NCI-H2196 (cell line): ENCODE data around the gene PMEPA1.

Experiments used
- DNase-seq: peaks from one replicate; lab custom pipeline; 2025; ENCODE audit not compliant: unreplicated experiment; lab: John Stamatoyannopoulos, UW

Gene PMEPA1

GRCh38 chr20:57709823-57710799 is at the start of gene PMEPA1:
TSS of gene PMEPA1 (minus strand) at chr20:57710015. CDS start at chr20:57709582, 433 bp downstream.
- peak; percentile 95 for DNase-seq

GRCh38 chr20:57757767-57758166 is 48.0 kb upstream of the PMEPA1 start:
- DNase-seq = no peak

DNA sequence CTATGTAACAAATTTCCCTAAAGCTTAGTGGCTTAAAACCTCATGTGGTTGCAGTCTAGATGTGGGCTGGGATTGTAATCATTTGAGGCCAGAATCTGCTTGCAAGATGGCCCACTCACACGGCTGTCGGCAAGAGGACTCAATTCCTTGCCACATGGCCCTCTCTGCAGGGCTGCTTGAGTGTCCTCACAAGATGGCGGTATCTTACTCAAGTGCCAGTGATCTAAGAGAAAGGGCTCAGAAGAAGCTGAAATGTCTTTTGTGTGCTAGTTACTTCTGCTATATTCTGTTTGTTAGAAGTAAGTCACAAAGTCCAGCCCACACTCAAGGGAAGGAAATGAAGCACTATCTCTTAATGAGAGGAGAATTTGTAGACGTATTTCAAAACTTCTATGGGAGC is 47.1 kb upstream of the PMEPA1 start:
- no peak for DNase-seq

GRCh38 chr20:57756213-57756612 is 46.4 kb upstream of the PMEPA1 start:
- DNase-seq = no peak

DNA sequence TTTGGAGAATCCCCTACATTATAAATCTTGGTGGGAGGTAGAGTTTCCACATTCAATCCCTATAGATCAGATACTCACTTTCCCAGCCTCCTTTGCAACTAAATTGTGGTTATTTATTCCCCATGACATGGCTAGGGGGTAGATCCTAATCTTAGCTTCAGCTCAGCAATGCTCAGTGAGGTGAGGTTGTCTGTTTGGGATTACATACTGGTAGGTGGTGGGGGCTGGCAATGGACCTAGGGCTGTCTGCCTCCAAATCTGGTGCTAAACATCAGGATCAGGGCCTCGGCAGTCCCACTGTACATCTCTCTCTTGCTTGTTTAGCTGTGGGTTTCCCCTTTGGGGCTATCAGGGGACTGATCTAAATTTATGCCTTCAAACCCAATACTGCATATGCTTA is 45.8 kb upstream of the PMEPA1 start:
- no peak for DNase-seq

DNA sequence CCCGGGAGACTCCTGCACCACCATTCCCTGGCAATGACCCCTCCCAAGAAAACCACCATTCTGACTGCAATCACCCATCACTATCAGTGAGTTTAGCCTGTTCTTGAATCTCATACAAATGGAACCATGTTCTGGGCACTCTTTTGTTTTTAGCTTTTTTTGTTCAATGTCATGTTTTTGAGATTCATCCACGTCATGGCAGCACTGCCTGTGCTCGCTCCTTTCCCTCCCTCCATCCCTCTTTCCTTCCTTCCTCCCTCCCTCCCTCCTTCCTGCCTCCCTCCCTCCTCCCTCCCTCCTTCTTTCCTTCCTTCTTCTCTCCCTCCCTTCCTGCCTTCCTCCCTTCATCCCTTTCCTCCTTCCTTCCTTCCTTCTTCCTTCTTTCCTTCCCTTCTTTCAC is 44.4 kb upstream of the PMEPA1 start:
- DNase-seq = no peak

- no peak for DNase-seq
Observed at GRCh38 chr20:57753332-57754164, 43.7 kb upstream of the PMEPA1 start.

- DNase-seq = no peak
Observed at GRCh38 chr20:57751411-57751810, 41.6 kb upstream of the PMEPA1 start.

DNA sequence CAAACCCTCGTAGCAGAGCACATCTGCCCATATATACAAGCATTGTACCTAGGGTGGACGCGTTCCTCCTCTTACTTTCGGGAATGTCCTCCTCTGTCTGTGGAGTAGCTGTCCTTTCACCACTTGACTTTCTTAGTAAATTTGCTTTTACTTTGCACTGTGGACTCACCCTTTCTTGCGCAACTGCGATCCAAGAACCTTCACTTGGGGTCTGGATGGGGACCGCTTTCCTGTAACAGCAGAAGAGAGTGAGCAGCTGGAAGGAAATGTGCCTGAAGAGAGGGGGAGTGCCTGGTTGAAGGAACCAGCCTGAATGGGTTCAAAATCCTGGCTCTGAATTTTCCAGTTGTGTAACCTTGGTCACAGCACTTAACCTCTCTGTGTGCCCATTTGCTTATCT is 40.1 kb upstream of the PMEPA1 start:
- DNase-seq = no peak

- no peak for DNase-seq
Observed at GRCh38 chr20:57749131-57749690, 39.4 kb upstream of the PMEPA1 start.

- DNase-seq = peak; percentile 56
Observed at GRCh38 chr20:57748601-57749130, 38.9 kb upstream of the PMEPA1 start.

DNA sequence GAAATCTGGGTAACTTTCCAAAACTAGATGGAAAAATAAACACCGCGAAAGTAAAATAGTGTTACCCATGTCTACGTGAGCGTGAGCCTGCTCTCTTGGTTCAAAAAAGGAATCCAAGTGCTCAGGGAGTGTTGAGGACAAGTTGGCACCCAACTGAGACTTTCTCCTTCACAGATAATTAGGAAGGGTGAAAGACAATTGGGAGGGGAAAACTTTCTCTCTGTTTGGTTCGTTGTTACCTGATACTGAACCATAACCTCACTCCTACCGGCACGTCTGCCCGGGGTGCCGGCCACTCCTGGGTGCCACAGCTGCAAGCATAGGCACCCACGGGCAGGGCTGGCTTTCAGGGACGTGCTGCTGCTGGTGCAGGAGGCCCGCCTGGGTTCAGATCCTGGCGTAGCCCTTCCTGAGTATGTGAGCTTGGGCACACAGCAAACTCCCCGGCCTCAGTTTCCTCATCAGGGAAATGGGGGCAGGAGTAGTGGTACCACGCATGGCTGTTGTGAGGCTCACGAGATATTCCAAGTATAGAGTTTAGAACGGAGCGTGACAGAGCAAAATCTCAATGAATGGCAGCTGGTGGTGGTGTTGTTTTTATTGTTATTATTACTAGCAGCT is 38.2 kb upstream of the PMEPA1 start:
- DNase-seq = no peak

DNA sequence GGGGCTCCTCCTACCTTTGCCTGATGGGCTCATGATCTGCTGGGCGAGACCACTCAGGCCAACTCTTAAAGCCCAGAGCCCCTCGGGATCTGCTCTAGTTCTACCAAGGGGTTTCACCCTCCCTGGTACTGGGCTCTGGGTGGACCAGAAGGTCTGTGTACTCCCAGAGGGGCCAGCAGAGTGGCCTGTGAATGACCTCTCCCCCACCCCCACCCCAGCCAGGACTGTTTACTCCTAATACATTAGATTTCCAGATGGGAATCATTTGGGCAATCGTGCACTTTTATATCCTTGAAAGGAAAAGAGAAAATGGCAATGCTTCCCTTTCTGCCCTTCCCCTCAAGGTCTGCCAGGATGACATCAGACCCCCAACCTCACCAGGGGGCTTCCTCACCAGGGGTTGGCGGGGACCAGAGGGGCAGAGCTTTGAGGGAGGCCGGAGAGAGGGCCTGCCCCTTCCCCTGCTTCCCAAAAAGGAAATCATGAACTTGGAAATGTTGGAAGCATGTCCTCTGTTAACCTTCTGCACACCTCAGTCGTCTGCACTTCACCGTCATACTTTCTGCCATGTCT is 37.1 kb upstream of the PMEPA1 start:
- no peak for DNase-seq

DNA sequence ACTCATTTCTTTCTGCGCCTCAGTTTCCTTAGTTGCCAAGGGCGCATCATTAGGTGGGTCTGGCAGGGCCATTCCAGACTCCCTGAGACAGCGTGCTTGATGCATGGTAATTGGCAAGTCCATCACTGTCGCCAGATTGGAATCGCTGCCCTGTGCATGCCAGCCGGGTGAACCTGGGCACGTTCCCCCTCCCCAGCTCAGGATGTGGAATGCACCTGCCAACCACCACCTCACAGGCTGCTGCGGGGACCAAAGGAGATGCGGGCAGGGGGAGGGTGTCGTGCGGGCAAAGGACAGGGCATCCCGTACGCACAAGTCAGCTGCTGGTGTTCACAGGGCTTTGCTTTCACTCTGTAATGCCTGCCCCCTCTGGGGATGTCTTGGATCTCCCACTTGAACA is 36.4 kb upstream of the PMEPA1 start:
- no peak for DNase-seq

GRCh38 chr20:57744206-57744605 is 34.4 kb upstream of the PMEPA1 start:
- no peak for DNase-seq

- no peak for DNase-seq
Observed at GRCh38 chr20:57743450-57744095, 33.8 kb upstream of the PMEPA1 start.

DNA sequence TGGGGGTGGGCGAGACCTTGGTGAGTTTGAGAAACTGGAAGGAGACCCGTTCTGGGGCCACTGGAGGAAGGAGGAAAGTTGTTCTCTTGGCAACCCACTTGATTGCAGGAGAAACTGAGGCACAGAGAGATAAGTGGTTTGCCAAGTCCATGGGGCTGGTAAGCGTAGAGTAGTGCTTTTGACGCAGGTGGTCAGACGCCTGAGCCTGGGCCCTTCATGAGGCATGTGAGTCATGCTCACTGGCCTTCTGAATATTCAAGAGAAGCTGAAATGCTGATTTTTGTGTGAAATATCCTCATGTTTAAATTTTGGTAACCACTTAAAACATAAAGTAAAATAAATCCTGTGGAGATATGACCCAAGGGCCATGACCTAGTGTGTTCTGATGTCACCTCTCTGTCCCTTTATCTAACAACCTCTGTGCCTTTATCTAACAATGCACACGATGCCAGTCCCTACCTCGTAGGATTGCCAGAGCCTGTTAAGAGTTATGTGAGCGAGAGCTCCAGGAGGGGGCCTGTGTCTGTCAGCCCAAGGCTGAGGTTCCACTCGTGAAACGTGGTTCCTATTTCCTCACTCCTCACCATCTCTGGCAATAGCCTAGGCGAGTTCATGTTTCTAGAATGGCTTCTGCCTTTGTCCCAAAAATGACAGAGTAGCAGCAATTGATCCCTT is 32.8 kb upstream of the PMEPA1 start:
- DNase-seq = no peak

- DNase-seq = no peak
Observed at GRCh38 chr20:57738484-57738883, 28.7 kb upstream of the PMEPA1 start.

DNA sequence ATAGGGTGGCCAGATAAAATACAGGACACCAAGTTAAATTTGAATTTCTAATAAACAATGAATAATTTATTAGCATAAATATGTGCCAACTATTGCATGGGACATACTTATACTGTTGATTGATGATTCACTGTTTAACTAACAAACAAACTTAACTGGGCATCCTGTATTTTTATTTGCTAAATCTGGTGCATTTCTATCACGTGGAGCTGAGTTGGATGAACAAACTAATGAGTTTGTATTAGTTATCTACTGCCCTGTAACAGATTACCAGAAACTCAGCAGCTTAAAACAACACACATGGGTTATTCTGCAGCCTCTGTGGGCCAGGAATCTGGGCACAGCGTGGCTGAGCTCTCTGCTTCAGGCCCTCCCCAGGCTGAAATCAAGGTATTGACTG is 28.2 kb upstream of the PMEPA1 start:
- DNase-seq = no peak
